ENCODE results near the gene DNM1L. TPM values are rescaled to one million over a fixed set of nuclear protein-coding genes. Genes with fewer than 3 reads are reported as not detected.

DNM1L gene
- total RNA-seq, 2 donors from 2014 or later = 27.2 to 35.9 TPM

DNA sequence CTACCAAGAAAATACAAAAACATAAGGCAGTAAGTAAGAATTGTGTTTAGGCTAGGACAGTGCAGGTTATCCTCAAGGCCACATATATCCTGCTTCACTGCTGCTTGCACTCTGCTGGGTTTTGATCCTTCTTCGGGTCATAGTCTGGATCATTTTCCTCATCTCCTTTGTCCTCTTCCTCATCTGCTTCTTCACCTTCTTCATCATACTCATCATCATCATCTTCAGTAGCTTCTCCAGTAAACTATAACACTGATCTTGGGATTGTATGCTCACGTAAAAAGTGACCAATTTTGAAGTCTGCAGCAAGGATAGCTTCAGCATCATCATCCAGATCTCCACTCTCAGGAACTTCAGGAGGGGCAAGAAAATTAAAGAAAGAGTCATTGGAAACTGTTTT lies 47.2 kb downstream of the DNM1L start:
- DNase-seq (no peak), ATAC-seq (no peak)
- Histone ChIP-seq H3K36me3 (replicated peaks in 1 of 2; ENCODE audit: insufficient read depth in 1 of 2, low read depth in 2 of 2) (peaks cover 7 to 9% of the 10 kb centered on the region in 2 donors), H3K9me3 (no peaks in the 10 kb centered on the region), H3K4me1 (no peaks in the 10 kb centered on the region), H3K27ac (no peak overlapping the region), H3K4me3 (no peak overlapping the region), H3K27me3 (no peaks in the 10 kb centered on the region)
- TF ChIP-seq POLR2A (IDR thresholded peaks at IDR 0.05) = no peak
- TF ChIP-seq, protein P1, sequence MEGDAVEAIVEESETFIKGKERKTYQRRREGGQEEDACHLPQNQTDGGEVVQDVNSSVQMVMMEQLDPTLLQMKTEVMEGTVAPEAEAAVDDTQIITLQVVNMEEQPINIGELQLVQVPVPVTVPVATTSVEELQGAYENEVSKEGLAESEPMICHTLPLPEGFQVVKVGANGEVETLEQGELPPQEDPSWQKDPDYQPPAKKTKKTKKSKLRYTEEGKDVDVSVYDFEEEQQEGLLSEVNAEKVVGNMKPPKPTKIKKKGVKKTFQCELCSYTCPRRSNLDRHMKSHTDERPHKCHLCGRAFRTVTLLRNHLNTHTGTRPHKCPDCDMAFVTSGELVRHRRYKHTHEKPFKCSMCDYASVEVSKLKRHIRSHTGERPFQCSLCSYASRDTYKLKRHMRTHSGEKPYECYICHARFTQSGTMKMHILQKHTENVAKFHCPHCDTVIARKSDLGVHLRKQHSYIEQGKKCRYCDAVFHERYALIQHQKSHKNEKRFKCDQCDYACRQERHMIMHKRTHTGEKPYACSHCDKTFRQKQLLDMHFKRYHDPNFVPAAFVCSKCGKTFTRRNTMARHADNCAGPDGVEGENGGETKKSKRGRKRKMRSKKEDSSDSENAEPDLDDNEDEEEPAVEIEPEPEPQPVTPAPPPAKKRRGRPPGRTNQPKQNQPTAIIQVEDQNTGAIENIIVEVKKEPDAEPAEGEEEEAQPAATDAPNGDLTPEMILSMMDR (IDR thresholded peaks at IDR 0.05) = no peak
- WGBS, 2 donors = 93 to 98% methylated on average over 2 of the region's 2 CpGs
- intact Hi-C loops (cut with DNase I) = no loop called here

DNA sequence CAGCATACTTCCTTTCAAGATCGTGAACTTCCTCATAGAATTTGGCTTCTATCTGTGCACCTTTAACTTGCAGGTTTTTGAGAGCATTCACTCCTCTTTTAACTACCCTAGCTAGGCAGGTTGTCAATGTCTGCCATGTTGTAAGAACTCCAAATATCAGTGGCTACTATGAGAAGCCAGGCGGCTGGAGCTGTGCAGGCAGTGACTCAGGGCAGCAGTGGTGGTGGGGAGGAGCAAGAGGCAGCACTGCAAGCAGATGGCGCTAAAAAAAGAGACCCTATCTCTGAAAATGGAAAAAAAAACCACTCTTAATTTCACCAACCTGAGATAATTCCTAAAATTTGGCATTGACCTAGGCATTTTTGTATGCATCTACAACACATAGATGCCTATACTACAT lies 48.1 kb downstream of the DNM1L start:
- H3K9me3 ChIP-seq = no peaks in the 10 kb centered on the region
- H3K4me3 ChIP-seq = no peak overlapping the region
- DNase-seq (no peak), ATAC-seq (no peak)
- H3K27ac ChIP-seq = no peak overlapping the region
- intact Hi-C loops (cut with DNase I) = no loop called here
- TF ChIP-seq POLR2A (IDR thresholded peaks at IDR 0.05) = no peak
- TF ChIP-seq, protein P1 (IDR thresholded peaks at IDR 0.05) = no peak
- 74 to 82% methylated on average over 3 of the region's 3 CpGs for WGBS, 2 donors
- no peaks in the 10 kb centered on the region for H3K27me3 ChIP-seq
- H3K36me3 ChIP-seq (replicated peaks in 1 of 2; ENCODE audit: insufficient read depth in 1 of 2, low read depth in 2 of 2) = peaks cover 7 to 13% of the 10 kb centered on the region in 2 donors
- no peaks in the 10 kb centered on the region for H3K4me1 ChIP-seq

DNA sequence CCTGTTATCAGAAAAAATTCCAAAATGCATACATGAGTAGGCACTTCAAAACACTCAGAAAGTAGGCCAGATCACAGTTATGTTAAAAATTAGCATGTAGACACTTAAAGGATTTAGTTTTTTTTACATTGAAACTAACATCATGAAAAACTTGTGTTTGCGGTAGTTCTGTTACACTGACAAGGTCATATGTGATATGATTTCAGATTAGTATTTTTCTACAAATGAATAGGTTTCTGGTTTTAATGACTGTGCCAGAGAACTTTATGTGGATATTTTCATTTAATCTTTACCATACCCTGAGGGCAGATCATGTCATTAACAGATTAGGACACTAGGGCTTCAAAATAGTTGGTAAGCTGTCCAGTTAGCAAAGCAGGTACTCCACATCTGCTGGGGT lies 55.9 kb downstream of the DNM1L start:
- intact Hi-C loops (cut with DNase I) = no loop called here
- no peaks in the 10 kb centered on the region for H3K4me1 ChIP-seq
- no peak for ATAC-seq
- TF ChIP-seq POLR2A (IDR thresholded peaks at IDR 0.05) = no peak
- TF ChIP-seq, protein P1 (IDR thresholded peaks at IDR 0.05) = no peak
- peaks cover 0 to 14% of the 10 kb centered on the region in 2 donors for H3K36me3 ChIP-seq (replicated peaks in 1 of 2; ENCODE audit: insufficient read depth in 1 of 2, low read depth in 2 of 2)
- H3K27ac ChIP-seq = no peak overlapping the region
- H3K9me3 ChIP-seq = no peaks in the 10 kb centered on the region
- H3K27me3 ChIP-seq = no peaks in the 10 kb centered on the region
- H3K4me3 ChIP-seq = no peak overlapping the region
- WGBS, 2 donors = 78 to 87% methylated on average over 1 of the region's 1 CpG
- no peak for DNase-seq

DNA sequence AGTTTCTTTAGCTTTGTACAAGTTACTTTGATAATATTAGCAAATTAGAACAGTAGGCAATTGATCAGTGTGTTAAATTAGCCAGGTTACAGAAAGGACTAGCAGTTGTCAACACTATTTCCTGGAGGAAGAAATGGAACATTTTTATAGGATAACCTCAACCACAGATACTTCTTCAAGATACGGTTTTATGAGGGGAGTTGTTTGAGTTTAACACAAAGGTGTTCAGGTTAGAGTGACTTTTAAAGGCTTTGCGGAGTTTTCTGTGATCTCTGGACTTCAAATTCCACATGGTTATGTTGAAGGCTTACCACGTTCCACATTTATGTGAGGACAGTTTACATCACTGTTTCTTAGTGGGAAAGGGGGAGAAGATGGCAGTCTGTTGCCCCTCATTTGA lies 57.3 kb downstream of the DNM1L start:
- intact Hi-C loops (cut with DNase I) = no loop called here
- Histone ChIP-seq H3K27ac (no peak overlapping the region), H3K27me3 (no peaks in the 10 kb centered on the region), H3K36me3 (replicated peaks in 1 of 2; ENCODE audit: insufficient read depth in 1 of 2, low read depth in 2 of 2) (peaks cover 0 to 17% of the 10 kb centered on the region in 2 donors), H3K4me1 (no peaks in the 10 kb centered on the region), H3K9me3 (no peaks in the 10 kb centered on the region), H3K4me3 (no peak overlapping the region)
- 83 to 89% methylated on average over 3 of the region's 3 CpGs for WGBS, 2 donors
- no peak for ATAC-seq
- DNase-seq = no peak
- TF ChIP-seq, protein P1 (IDR thresholded peaks at IDR 0.05) = no peak
- TF ChIP-seq POLR2A (IDR thresholded peaks at IDR 0.05) = no peak

DNA sequence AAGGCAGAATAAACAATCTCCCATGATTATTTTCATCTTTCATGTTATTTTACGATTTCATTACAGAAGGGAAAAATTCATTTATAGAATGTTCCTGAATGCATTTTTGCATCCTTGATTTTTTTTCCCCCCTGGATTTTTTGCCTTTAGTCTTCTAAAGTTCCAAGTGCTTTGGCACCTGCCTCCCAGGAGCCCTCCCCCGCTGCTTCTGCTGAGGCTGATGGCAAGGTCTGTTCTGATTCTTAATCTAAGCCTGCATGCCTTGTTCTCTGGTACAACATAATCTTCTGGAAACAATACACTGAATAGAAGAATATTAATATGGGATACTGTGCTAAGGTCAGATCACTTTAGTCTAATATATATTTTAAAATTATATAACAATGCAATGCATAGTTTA lies 58.6 kb downstream of the DNM1L start:
- TF ChIP-seq, protein P1 (IDR thresholded peaks at IDR 0.05) = no peak
- no peak for TF ChIP-seq POLR2A (IDR thresholded peaks at IDR 0.05)
- DNase-seq = no peak
- no peak for ATAC-seq
- intact Hi-C loops (cut with DNase I) = no loop called here
- Histone ChIP-seq H3K36me3 (replicated peaks in 1 of 2; ENCODE audit: insufficient read depth in 1 of 2, low read depth in 2 of 2) (peaks cover 0 to 13% of the 10 kb centered on the region in 2 donors), H3K4me3 (no peak overlapping the region), H3K4me1 (no peaks in the 10 kb centered on the region), H3K9me3 (no peaks in the 10 kb centered on the region), H3K27me3 (no peaks in the 10 kb centered on the region), H3K27ac (no peak overlapping the region)
- 82 to 87% methylated on average over 2 of the region's 2 CpGs for WGBS, 2 donors

All from body of pancreas (tissue), 4 donors.